ENCODE results near the gene F8.
"Not testable (repeated sequence)": the region's sequence is repeated elsewhere in the genome, so short reads cannot be mapped to it uniquely, and the experiment has no call there.

The F8 gene

DNA sequence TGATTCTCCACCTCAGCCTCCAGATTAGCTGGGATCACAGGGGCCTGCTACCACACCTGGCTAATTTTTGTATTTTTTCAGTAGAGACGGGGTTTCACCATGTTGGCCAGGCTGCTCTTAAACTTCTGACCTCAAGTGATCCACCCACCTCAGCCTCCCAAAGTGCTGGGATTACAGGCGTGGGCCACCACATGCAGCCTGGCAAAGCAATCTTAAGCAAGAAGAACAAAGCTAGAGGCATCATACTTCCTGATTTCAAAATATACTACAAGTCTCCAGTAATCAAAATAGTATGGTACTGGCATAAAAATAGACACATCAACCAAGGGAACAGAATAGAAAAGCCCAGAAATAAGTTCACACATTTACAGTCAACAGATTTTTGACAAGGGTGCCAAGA, 149.2 kb downstream of the F8 start:
- Histone ChIP-seq H3K4me1 (no peaks in the 10 kb centered on the region), H3K27me3 (no peaks in the 10 kb centered on the region), H3K9me3 (no peaks in the 10 kb centered on the region), H3K4me3 (ENCODE audit: low read depth, low read length) (no peak overlapping the region), H3K36me3 (no peaks in the 10 kb centered on the region)
- no peak for DNase-seq
- TF ChIP-seq, protein P1, sequence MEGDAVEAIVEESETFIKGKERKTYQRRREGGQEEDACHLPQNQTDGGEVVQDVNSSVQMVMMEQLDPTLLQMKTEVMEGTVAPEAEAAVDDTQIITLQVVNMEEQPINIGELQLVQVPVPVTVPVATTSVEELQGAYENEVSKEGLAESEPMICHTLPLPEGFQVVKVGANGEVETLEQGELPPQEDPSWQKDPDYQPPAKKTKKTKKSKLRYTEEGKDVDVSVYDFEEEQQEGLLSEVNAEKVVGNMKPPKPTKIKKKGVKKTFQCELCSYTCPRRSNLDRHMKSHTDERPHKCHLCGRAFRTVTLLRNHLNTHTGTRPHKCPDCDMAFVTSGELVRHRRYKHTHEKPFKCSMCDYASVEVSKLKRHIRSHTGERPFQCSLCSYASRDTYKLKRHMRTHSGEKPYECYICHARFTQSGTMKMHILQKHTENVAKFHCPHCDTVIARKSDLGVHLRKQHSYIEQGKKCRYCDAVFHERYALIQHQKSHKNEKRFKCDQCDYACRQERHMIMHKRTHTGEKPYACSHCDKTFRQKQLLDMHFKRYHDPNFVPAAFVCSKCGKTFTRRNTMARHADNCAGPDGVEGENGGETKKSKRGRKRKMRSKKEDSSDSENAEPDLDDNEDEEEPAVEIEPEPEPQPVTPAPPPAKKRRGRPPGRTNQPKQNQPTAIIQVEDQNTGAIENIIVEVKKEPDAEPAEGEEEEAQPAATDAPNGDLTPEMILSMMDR (IDR thresholded peaks at IDR 0.05; ENCODE audit: low read depth, low read length): no peak

DNA sequence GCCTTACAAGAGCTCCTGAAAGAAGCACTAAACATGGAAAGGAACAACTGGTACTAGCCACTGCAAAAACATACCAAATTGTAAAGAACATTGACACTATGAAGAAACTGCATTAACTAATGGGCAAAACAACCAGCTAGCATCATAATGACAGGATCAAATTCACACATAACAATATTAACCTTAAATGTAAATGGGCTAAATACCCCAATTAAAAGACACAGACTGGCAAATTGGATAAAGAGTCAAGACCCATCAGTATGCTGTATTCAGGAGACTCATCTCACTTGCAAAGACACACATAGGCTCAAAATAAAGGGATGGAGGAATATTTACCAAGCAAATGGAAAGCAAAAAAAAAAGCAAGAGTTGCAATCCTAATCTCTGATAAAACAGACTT, 154.0 kb downstream of the F8 start:
- not testable (repeated sequence) for H3K27me3 ChIP-seq; H3K9me3 ChIP-seq; DNase-seq; H3K36me3 ChIP-seq; H3K4me1 ChIP-seq; H3K4me3 ChIP-seq (ENCODE audit: low read depth, low read length)

DNA sequence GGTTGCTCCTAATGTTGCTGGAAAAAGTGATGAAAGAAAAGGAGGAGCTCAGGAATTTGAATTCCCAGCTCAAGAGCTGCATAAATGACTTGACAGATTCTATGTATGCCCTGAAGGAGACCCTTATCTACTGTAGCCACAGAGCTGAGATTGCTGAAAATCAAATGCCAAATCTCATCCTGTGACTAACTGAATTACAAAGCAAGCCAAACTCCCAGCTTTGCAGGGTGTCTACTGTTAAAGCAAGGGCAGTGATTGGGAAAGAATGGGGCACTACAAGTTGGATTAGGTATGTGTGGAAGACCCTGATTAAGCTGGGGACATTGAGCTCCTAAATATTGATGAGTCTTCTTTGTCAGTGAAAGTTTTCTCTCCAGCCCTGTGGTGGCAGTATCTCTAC, 167.3 kb downstream of the F8 start:
- H3K9me3 ChIP-seq: no peaks in the 10 kb centered on the region
- H3K4me3 ChIP-seq (ENCODE audit: low read depth, low read length): no peak overlapping the region
- DNase-seq: no peak
- TF ChIP-seq, protein P1 (IDR thresholded peaks at IDR 0.05; ENCODE audit: low read depth, low read length): no peak
- H3K27me3 ChIP-seq: no peaks in the 10 kb centered on the region
- no peaks in the 10 kb centered on the region for H3K36me3 ChIP-seq
- no peaks in the 10 kb centered on the region for H3K4me1 ChIP-seq

DNA sequence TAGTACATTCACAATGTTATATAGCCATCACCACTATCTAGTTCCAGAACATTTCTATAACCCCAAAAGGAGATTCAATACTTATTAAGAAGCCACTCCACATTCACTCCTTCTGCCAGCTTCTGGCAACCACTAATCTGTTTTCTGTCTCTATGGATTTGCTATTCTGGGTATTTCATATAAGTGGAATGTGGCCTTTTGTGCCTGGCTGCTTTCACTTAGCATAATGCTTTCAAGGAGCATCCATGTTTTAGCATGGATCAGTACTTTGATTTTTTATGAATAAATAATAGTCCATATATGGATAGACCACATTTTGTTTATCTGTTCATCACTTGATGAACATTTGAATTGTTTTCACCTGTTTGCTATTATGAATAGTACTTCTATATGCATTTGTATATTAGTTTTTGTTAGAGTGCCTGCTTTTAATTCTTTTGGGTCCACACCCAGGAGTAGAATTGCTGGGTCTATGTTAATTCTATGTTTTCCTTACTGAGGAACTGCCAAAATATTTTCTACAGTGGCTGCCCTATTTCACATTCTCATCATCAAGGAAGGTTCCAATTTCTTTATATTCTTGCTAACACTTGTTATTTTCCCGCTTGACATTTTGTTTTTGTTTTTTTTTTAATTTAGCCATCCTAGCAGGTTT, 171.4 kb downstream of the F8 start:
- Histone ChIP-seq H3K4me1 (no peaks in the 10 kb centered on the region), H3K36me3 (no peaks in the 10 kb centered on the region), H3K4me3 (ENCODE audit: low read depth, low read length) (no peak overlapping the region), H3K9me3 (no peaks in the 10 kb centered on the region), H3K27me3 (no peaks in the 10 kb centered on the region)
- DNase-seq: no peak
- TF ChIP-seq, protein P1 (IDR thresholded peaks at IDR 0.05; ENCODE audit: low read depth, low read length): no peak

DNA sequence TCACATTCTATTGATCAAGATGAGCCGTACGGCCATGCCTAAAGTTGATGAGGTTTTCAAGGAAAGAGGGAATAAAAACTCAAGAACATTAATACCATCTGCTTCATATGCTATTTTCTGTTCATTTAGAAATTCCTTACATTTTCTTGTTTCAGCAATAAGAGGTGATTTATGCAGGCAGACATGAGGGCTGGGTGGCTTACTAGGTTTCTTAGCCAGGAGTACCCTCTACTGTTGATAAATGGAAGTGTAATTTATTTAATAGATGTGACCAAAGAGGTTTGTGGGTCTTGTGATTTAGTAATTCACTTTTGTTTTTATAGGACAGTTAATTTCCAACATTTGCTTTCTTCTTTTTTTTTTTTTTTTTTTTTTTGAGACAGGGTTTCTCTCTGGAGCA, 181.7 kb downstream of the F8 start:
- no peaks in the 10 kb centered on the region for H3K27me3 ChIP-seq
- no peaks in the 10 kb centered on the region for H3K9me3 ChIP-seq
- H3K36me3 ChIP-seq: no peaks in the 10 kb centered on the region
- H3K4me3 ChIP-seq (ENCODE audit: low read depth, low read length): no peak overlapping the region
- H3K4me1 ChIP-seq: no peaks in the 10 kb centered on the region
- no peak for DNase-seq
- TF ChIP-seq, protein P1 (IDR thresholded peaks at IDR 0.05; ENCODE audit: low read depth, low read length): peak; percentile 63

DNA sequence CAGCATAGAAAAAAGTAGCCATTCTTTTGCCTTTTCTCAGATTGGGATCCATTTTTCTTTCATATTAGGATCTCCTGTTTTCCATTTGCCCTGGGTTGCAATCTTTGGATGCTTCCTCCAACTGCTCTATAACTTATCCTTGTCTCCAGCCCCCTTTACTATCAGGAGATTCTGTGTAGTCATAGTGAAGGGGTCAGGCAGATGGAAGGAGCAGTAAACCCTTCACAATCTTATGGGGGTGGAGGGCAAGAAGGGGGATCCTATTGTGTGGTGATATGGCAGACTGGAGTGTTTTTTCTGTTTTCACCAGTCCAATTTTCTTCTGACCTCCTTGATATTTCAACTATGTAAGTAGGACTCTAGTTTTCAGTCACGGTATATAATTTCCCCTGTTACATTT, 186.4 kb downstream of the F8 start:
- Histone ChIP-seq H3K4me3 (ENCODE audit: low read depth, low read length) (no peak overlapping the region), H3K4me1 (no peaks in the 10 kb centered on the region)
- TF ChIP-seq, protein P1 (IDR thresholded peaks at IDR 0.05; ENCODE audit: low read depth, low read length): no peak

DNA sequence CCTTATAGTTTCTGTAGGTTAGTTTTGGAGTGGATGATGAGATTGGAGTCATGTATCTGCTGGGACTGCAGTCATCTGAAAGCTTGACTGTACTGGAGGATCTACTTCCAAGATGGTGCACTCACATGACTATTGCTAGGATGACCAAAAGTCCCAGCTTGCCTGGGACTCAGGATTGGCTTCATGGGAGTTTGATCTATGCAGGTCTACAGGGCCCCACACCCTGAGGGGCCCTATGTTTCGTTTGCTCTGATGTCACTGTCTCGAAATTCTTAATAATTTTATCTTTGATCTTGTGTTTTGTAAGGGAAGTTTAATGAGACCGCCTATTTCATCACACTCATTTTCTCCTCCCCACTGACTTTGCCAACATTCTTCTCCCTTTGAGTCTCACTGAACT, 188.0 kb downstream of the F8 start, which contains the start of gene SMIM9:
TSS of gene SMIM9 (minus strand) at position 101 of the 400 bp plus-strand sequence. CDS start 3,806 bp downstream, outside the sequence.
- H3K9me3 ChIP-seq: no peaks in the 10 kb centered on the region
- no peak for DNase-seq
- H3K36me3 ChIP-seq: no peaks in the 10 kb centered on the region
- TF ChIP-seq, protein P1 (IDR thresholded peaks at IDR 0.05; ENCODE audit: low read depth, low read length): no peak
- H3K27me3 ChIP-seq: no peaks in the 10 kb centered on the region
- no peaks in the 10 kb centered on the region for H3K4me1 ChIP-seq
- H3K4me3 ChIP-seq (ENCODE audit: low read depth, low read length): no peak within 1 kb of the TSS

More for the DNA sequence above, 186.4 kb downstream of the F8 start:
- Histone ChIP-seq H3K27me3 (no peaks in the 10 kb centered on the region), H3K9me3 (no peaks in the 10 kb centered on the region), H3K36me3 (no peaks in the 10 kb centered on the region)
- no peak for DNase-seq

All from BE2C (cell line).